C4-2B (cell line): Measurements from ENCODE around the gene PLA2G4C.

Experiments used
- ZFX ChIP-seq: fragments of 450-650 bp; IDR thresholded peaks from 2 replicates; pipeline ENCODE4 v1.6.1; 2017
- TF ChIP-seq, protein P1 (sequence below): fragments of 450-650 bp; conservative IDR thresholded peaks from 2 replicates; pipeline ENCODE4 v1.5.1; 2017; ENCODE audit warnings: mild to moderate bottlenecking

DNA sequence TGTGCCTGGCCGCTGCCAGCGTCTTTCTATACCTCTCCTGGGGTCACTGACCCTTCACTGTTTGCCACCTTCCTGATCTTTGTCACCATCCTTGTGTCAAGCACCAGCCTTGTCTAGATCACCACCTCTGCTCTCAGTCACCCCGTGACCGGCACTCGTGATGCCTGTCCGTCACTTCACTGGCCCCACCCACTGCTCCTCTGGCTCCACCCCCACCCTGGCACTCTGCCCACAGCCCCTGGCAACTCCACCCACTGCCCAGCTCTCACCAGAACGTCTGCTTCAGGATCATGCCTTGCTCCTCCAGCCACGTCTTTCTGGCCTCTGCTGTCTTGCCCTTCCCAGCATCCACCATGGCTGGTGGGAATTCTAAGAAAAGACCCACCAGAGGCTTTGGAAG lies 24.8 kb upstream of the PLA2G4C start:
- TF ChIP-seq, protein P1, sequence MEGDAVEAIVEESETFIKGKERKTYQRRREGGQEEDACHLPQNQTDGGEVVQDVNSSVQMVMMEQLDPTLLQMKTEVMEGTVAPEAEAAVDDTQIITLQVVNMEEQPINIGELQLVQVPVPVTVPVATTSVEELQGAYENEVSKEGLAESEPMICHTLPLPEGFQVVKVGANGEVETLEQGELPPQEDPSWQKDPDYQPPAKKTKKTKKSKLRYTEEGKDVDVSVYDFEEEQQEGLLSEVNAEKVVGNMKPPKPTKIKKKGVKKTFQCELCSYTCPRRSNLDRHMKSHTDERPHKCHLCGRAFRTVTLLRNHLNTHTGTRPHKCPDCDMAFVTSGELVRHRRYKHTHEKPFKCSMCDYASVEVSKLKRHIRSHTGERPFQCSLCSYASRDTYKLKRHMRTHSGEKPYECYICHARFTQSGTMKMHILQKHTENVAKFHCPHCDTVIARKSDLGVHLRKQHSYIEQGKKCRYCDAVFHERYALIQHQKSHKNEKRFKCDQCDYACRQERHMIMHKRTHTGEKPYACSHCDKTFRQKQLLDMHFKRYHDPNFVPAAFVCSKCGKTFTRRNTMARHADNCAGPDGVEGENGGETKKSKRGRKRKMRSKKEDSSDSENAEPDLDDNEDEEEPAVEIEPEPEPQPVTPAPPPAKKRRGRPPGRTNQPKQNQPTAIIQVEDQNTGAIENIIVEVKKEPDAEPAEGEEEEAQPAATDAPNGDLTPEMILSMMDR = no peak
- no peak for TF ChIP-seq ZFX
